ENCODE results near the gene RTP5.

RTP5 gene

GRCh38 chr2:241836292-241836691 is 33.2 kb upstream of the RTP5 start:
- intact Hi-C loops (cut with micrococcal nuclease), result no loop called here
- Mint-ChIP-seq H3K27me3 (peaks cover 47% of the 10 kb centered on the region), H3K27ac (no peak overlapping the region), H3K36me3 (ENCODE audit: low read depth) (no peaks in the 10 kb centered on the region), H3K4me3 (no peak overlapping the region), H3K9me3 (peaks cover 8% of the 10 kb centered on the region), H3K4me1 (ENCODE audit: low read depth) (no peaks in the 10 kb centered on the region)

- Mint-ChIP-seq H3K27me3 (peaks cover 45% of the 10 kb centered on the region), H3K36me3 (ENCODE audit: low read depth) (no peaks in the 10 kb centered on the region), H3K4me1 (ENCODE audit: low read depth) (peaks cover 1% of the 10 kb centered on the region), H3K9me3 (peaks cover 8% of the 10 kb centered on the region), H3K4me3 (no peak overlapping the region), H3K27ac (no peak overlapping the region)
- intact Hi-C loops (cut with micrococcal nuclease), result no loop called here
Measured at GRCh38 chr2:241837197-241837965, 32.1 kb upstream of the RTP5 start.

- Mint-ChIP-seq H3K4me1 (ENCODE audit: low read depth) (peaks cover 37% of the 10 kb centered on the region), H3K27ac (no peak overlapping the region), H3K27me3 (peaks cover 32% of the 10 kb centered on the region), H3K9me3 (no peaks in the 10 kb centered on the region), H3K36me3 (ENCODE audit: low read depth) (no peaks in the 10 kb centered on the region), H3K4me3 (no peak overlapping the region)
- intact Hi-C loops (cut with micrococcal nuclease), result no loop called here
Measured at GRCh38 chr2:241841181-241842066, 28.1 kb upstream of the RTP5 start.

GRCh38 chr2:241842067-241842415 is 27.5 kb upstream of the RTP5 start:
- no peaks in the 10 kb centered on the region for H3K9me3 Mint-ChIP-seq

GRCh38 chr2:241842620-241843211 is 26.8 kb upstream of the RTP5 start:
- Mint-ChIP-seq H3K9me3 (no peaks in the 10 kb centered on the region), H3K4me1 (ENCODE audit: low read depth) (peaks cover 40% of the 10 kb centered on the region), H3K4me3 (peak overlapping the region; percentile 64), H3K36me3 (ENCODE audit: low read depth) (no peaks in the 10 kb centered on the region), H3K27me3 (peaks cover 27% of the 10 kb centered on the region), H3K27ac (peak overlapping the region; percentile 75)
- intact Hi-C loops (cut with micrococcal nuclease), result no loop called here

More at GRCh38 chr2:241842067-241842415, 27.5 kb upstream of the RTP5 start:
- intact Hi-C loops (cut with micrococcal nuclease), result no loop called here
- Mint-ChIP-seq H3K36me3 (ENCODE audit: low read depth) (no peaks in the 10 kb centered on the region), H3K4me1 (ENCODE audit: low read depth) (peaks cover 40% of the 10 kb centered on the region), H3K4me3 (no peak overlapping the region), H3K27ac (no peak overlapping the region), H3K27me3 (peaks cover 29% of the 10 kb centered on the region)

- peak overlapping the region; percentile 64 for H3K4me3 Mint-ChIP-seq
- H3K4me1 Mint-ChIP-seq (ENCODE audit: low read depth), result peaks cover 40% of the 10 kb centered on the region
- H3K36me3 Mint-ChIP-seq (ENCODE audit: low read depth), result no peaks in the 10 kb centered on the region
- H3K9me3 Mint-ChIP-seq, result no peaks in the 10 kb centered on the region
- peaks cover 26% of the 10 kb centered on the region for H3K27me3 Mint-ChIP-seq
- intact Hi-C loops (cut with micrococcal nuclease), result no loop called here
- H3K27ac Mint-ChIP-seq, result peak overlapping the region; percentile 75
Measured at GRCh38 chr2:241843321-241844065, 26.0 kb upstream of the RTP5 start.

- no peaks in the 10 kb centered on the region for H3K36me3 Mint-ChIP-seq (ENCODE audit: low read depth)
- H3K4me1 Mint-ChIP-seq (ENCODE audit: low read depth), result peaks cover 40% of the 10 kb centered on the region
- peak overlapping the region; percentile 76 for H3K27ac Mint-ChIP-seq
- intact Hi-C loops (cut with micrococcal nuclease), result no loop called here
- H3K27me3 Mint-ChIP-seq, result peaks cover 25% of the 10 kb centered on the region
- H3K9me3 Mint-ChIP-seq, result no peaks in the 10 kb centered on the region
- peak overlapping the region; percentile 69 for H3K4me3 Mint-ChIP-seq
Measured at GRCh38 chr2:241844066-241844728, 25.3 kb upstream of the RTP5 start.

- peaks cover 40% of the 10 kb centered on the region for H3K4me1 Mint-ChIP-seq (ENCODE audit: low read depth)
- H3K27ac Mint-ChIP-seq, result peak overlapping the region; percentile 76
- intact Hi-C loops (cut with micrococcal nuclease), result no loop called here
- no peaks in the 10 kb centered on the region for H3K36me3 Mint-ChIP-seq (ENCODE audit: low read depth)
- peak overlapping the region; percentile 69 for H3K4me3 Mint-ChIP-seq
- no peaks in the 10 kb centered on the region for H3K9me3 Mint-ChIP-seq
- peaks cover 23% of the 10 kb centered on the region for H3K27me3 Mint-ChIP-seq
Measured at GRCh38 chr2:241844831-241845578, 24.5 kb upstream of the RTP5 start.

- H3K4me3 Mint-ChIP-seq, result no peak overlapping the region
- H3K36me3 Mint-ChIP-seq (ENCODE audit: low read depth), result no peaks in the 10 kb centered on the region
- peaks cover 40% of the 10 kb centered on the region for H3K4me1 Mint-ChIP-seq (ENCODE audit: low read depth)
- intact Hi-C loops (cut with micrococcal nuclease), result no loop called here
- no peak overlapping the region for H3K27ac Mint-ChIP-seq
- H3K9me3 Mint-ChIP-seq, result no peaks in the 10 kb centered on the region
- peaks cover 22% of the 10 kb centered on the region for H3K27me3 Mint-ChIP-seq
Measured at GRCh38 chr2:241846406-241846805, 23.1 kb upstream of the RTP5 start.

- Mint-ChIP-seq H3K9me3 (no peaks in the 10 kb centered on the region), H3K27me3 (peaks cover 20% of the 10 kb centered on the region), H3K4me1 (ENCODE audit: low read depth) (peaks cover 27% of the 10 kb centered on the region), H3K27ac (no peak overlapping the region), H3K36me3 (ENCODE audit: low read depth) (no peaks in the 10 kb centered on the region), H3K4me3 (no peak overlapping the region)
- intact Hi-C loops (cut with micrococcal nuclease), result no loop called here
Measured at GRCh38 chr2:241848761-241849615, 20.5 kb upstream of the RTP5 start.

- Mint-ChIP-seq H3K4me1 (ENCODE audit: low read depth) (peaks cover 19% of the 10 kb centered on the region), H3K27me3 (peaks cover 23% of the 10 kb centered on the region), H3K36me3 (ENCODE audit: low read depth) (no peaks in the 10 kb centered on the region), H3K27ac (no peak overlapping the region), H3K9me3 (no peaks in the 10 kb centered on the region), H3K4me3 (no peak overlapping the region)
- intact Hi-C loops (cut with micrococcal nuclease), result no loop called here
Measured at GRCh38 chr2:241849616-241850543, 19.6 kb upstream of the RTP5 start.

Measured in dendritic cell treated with granulocyte-macrophage colony-stimulating factor and Interleukin-4, amounts not matched to agents 40 ng/mL and 50 ng/mL, for 4 days (primary cell).